ENCODE data around the gene CHPT1.

GRCh38 chr12:101720118-101720517, 22.7 kb downstream of the CHPT1 start:
- TF ChIP-seq EZH2 (IDR thresholded peaks at IDR 0.05), result no peak
- no peak for TF ChIP-seq POLR2AphosphoS5 (IDR thresholded peaks at IDR 0.05; ENCODE audit: borderline replicate concordance, low read depth, low read length)
- no peak for TF ChIP-seq FOXP2 (optimal IDR thresholded peaks at IDR 0.05; ENCODE audit: control extremely low read depth, extremely low read length, insufficient read depth)
